GM19467 (cell line): ENCODE results near the gene CHD9.
A peak's percentile ranks its signal among the peaks of the same experiment; 100 is the strongest.

Source experiments
- ATAC-seq: cut with Tn5 transposase; IDR thresholded peaks from one replicate; pipeline ENCODE4 v1.9.1; 2021; ENCODE audit warnings: mild to moderate bottlenecking, moderate library complexity; ENCODE audit not compliant: unreplicated experiment

CHD9 gene

GRCh38 chr16:53191413-53191812, 136.6 kb downstream of the CHD9 start:
- no peak for ATAC-seq

DNA sequence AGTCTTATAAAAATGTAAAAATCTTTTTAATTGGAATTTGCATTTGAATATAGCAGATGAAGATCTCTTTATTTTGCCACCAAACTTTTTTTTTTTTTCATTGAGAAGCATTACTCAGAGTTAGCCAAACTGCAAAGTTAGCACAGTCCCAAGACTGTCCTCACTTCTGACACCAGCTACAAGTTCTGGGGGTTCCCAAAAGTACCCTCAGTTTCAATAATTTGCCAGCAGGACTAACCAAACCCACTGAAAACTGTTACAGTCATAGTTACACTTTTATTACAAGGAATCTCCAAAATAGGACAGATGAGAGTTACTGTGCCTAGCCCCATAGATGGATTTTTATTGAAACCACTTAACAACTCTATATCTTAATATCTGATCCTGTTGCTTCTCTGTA, 144.1 kb downstream of the CHD9 start:
- no peak for ATAC-seq

- ATAC-seq: no peak
These were observed 147.1 kb downstream of the CHD9 start for GRCh38 chr16:53201900-53202299.

DNA sequence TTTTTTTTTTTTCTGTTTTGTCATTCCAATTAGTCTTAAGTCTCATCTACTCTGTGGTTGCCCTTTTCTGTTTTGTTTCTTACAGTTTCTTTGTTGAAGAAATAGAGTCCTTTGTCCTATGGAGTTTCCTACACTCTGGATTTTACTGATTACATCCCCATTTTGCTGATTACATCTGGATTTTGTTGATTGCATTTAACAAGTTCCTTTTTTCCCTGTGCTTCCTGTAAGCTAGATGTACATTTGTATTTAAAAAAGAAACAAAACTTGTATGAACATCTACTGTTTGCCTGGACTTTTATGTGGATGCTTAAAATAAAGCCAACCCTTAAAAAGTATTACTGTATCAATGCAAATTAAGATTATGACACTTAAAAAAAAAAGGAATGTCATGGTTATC, 147.6 kb downstream of the CHD9 start:
- ATAC-seq: no peak

DNA sequence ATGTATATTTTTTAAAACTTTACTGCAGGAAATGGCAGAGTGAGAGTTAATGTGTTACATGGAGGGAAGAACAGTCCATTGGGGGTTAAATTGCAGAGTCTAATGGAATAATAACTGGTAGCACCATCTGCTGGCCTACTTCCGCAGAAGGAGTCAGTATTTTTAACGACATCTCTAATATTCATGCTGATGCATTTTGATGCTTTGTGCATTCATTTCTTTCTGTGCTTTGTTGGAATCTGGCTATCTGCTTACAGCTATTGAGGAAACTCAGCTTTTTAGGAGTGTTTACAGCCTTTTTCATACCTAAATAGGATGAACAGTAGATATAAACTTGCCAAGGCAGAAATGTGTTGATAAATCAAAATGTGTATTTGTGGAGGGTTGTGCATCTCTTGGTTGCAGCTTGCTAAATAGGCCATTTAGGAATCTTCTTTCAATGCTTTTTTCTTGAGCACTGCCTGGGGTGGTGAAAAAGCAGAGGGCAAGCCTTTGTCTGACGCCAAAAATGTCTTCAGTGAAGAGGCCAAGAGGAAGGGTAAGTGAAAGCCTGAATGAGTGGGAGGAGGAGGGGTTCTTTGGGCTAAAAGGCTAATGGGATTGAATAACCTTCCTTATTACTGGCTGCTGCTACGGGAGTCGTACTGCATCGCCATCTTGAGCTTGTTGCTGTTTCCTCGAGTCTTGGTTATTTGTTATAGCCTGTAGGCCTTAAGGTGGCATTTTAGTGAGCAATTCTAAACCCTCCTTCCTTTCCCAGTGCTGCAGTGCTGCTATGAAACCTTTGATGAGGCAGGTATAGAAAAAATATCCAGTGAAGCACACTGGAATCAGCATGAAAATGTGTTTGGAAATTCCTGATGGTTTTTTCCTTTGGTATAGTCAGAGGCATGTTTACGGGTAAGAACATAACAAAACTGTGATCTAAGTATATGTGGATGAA, 153.3 kb downstream of the CHD9 start:
- ATAC-seq: peak; percentile 68

GRCh38 chr16:53209429-53209828, 154.6 kb downstream of the CHD9 start:
- no peak for ATAC-seq

DNA sequence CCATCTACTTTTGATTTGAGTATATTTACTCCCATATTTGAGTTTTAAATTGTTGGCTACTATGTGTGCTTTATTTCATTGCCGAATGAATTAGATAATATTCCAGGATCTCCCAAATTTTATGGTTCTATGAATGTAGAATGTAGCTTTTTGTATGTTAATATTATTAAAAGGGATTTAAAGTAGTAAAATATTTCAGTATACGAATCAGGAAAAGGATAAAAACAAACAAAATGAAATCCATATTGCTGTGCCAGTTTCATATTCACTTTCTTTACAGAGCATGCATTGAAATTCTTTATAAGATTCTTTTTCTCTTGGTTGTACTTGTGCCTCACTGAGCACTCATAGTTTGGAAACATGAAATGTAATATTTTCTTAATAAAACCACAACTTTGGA, 155.1 kb downstream of the CHD9 start:
- ATAC-seq: no peak

DNA sequence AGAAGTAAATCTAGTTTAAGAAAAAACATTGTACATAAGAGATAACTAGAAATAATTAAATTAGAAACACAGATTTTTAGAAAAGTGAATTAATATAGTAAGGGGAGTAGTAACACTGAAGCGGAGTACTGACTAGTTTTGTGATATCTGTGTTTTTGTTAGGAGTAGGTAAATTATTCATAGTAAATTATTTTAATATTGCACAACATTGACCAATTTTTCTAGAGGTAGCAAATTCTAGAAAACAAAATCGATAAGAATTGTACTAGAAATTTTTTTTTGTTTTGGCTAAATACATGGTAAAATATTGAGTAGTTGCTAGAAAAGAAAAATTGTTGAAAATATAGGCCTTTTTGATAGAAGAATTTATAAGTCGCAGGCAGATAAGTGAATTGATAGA, 156.5 kb downstream of the CHD9 start:
- ATAC-seq: no peak

DNA sequence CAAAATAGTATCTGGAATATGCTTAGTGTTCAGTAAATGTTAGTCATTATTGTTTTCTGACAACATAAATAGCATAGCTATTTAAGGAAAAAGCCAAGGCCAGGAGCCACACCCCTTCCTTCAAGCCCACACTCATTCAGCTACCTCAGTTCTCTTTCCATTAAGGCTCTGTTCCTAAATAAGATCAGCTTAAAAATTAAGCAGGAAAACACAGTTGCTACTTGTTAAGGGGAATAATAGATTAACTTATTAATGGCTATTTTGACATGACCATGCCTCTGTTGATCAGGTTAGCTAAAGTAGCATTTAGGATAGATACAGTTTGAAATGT, 158.1 kb downstream of the CHD9 start:
- ATAC-seq: no peak

DNA sequence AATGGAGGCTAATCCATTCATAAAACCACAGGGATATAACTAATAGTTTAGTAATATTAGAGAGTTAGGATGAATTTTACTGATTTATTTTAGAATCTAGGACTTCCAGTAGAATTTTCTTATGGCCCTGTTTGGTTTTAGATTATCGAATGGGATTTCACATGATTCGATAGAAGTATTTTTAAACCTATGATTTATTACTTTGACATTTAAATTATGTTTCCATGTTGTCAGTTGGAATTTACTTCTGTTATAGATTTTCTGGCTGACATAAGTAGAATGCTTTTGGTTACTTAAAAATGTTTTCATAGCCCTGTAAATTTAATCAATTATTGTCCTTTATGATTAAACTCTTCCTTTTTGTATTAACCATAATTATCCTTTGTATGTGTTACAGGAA, 158.8 kb downstream of the CHD9 start:
- ATAC-seq: no peak

GRCh38 chr16:53216798-53217197, 162.0 kb downstream of the CHD9 start:
- no peak for ATAC-seq

DNA sequence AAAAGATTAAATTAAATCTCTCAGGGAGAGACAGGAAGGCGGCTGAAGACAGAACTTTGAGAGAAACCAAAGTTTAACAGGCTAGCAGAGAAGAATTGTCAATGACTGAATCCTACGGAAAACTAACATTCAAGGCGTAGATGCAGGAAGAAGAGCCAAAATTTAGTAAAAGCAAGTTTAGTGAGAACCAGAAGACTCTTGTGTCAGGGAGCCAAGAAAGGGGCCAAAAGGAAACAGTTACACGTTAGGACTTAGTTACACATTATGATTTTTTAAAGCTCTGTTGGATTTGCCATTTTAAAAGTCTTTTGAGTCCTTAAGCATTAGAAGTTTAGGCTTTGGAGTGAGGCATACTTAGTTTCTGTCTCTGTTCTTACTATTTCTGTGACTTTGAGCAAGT, 164.6 kb downstream of the CHD9 start:
- no peak for ATAC-seq

- ATAC-seq: no peak
These were observed 165.1 kb downstream of the CHD9 start for GRCh38 chr16:53219795-53220454.

- ATAC-seq: no peak
These were observed 165.8 kb downstream of the CHD9 start for GRCh38 chr16:53220585-53220984.

GRCh38 chr16:53224951-53225533, 170.3 kb downstream of the CHD9 start:
- no peak for ATAC-seq

GRCh38 chr16:53232826-53233529, 178.2 kb downstream of the CHD9 start:
- ATAC-seq: no peak

DNA sequence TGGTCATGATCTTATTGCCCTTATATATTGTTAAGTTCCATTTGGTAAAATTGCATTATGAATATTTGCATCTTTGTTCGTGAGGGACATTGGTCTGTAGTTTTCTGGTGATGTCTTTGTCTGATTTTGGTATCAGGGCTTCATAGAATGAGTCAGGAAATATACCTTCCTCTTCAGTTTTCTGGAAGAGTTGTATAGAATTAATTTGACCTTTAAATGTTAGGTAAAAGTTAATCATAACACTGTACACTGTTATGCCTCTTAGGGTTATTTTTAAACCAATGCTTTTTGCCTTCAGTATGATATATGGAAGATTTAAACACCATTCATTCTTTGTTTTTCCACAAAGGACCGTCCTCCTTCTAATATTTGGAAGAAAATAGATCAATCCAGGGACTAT, 180.0 kb downstream of the CHD9 start:
- no peak for ATAC-seq

DNA sequence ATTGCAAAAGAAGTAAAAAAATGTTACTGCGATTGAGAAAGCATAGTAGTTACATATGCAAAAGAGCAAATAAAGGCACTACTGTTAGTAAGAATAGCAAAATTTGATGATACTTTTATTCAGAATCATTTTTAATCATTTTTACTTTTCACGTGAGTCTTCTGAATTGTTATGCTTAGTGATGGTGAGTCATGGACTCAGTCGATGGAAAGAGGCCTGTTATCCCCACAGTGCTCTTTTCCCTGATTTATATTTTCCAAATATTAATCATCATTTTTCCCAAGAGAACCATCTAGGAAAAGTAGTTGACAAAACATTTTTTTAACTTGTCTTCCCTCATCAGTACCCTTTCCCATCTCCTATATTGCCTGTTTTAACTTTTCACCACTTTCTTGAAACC, 181.1 kb downstream of the CHD9 start:
- no peak for ATAC-seq

DNA sequence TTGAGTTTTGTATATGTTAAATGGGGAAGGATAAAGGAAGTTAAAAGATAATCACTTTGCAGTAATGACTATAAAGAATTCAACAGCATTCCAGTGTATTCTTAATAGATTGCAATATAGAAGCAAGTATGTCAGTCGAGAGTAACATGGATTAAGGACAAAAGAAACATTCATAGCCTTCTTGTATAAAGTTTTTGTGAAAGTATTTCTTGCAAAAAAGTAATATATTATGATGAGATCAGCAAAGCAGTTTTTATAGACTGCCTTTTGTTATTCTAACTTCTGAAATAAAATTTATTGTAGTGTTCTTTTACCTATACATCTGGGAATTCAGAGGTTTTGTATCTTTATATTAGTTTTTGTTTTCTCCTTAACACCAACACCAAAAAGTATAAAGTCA, 194.5 kb downstream of the CHD9 start:
- ATAC-seq: no peak

GRCh38 chr16:53257001-53257400, 202.2 kb downstream of the CHD9 start:
- no peak for ATAC-seq

GRCh38 chr16:53258809-53259208, 204.0 kb downstream of the CHD9 start:
- no peak for ATAC-seq
